ENCODE measurements around the gene LRP1B.

DNA sequence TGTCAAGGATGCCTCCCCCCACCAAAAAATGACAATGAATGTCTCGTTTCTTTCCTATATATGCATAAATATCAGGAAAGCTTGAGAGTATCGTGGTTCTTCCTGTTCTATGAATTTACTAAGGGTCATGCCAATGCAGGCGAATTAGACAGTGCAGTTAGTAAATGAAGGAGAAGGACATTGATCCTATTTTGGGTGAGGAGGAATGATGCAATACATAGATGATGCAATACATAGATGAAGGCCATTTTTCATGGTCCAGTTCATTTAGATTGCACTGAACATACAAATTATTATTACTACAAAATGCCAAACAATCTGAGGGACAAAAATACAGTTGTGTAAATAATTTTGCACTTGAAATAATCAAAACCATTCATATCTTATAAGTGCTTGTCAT lies 1265.0 kb downstream of the LRP1B start:
- TF ChIP-seq, protein P1, sequence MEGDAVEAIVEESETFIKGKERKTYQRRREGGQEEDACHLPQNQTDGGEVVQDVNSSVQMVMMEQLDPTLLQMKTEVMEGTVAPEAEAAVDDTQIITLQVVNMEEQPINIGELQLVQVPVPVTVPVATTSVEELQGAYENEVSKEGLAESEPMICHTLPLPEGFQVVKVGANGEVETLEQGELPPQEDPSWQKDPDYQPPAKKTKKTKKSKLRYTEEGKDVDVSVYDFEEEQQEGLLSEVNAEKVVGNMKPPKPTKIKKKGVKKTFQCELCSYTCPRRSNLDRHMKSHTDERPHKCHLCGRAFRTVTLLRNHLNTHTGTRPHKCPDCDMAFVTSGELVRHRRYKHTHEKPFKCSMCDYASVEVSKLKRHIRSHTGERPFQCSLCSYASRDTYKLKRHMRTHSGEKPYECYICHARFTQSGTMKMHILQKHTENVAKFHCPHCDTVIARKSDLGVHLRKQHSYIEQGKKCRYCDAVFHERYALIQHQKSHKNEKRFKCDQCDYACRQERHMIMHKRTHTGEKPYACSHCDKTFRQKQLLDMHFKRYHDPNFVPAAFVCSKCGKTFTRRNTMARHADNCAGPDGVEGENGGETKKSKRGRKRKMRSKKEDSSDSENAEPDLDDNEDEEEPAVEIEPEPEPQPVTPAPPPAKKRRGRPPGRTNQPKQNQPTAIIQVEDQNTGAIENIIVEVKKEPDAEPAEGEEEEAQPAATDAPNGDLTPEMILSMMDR (IDR thresholded peaks at IDR 0.05; ENCODE audit: borderline replicate concordance, extremely low read depth, low read length, poor library complexity, severe bottlenecking), result no peak
- no peak for TF ChIP-seq EZH2 (IDR thresholded peaks at IDR 0.05; ENCODE audit: borderline replicate concordance, low read depth, low read length, severe bottlenecking)

Data from DND-41 (cell line).